ENCODE results near the gene SDHAF2.
"Not testable (repeated sequence)": the region's sequence is repeated elsewhere in the genome, so short reads cannot be mapped to it uniquely, and the experiment has no call there.

The SDHAF2 gene

GRCh38 chr11:61477126-61477525 lies 47.2 kb downstream of the SDHAF2 start:
- DNase-seq, result no peak

- peak; percentile 85 for DNase-seq
Measured at GRCh38 chr11:61477727-61478148, 47.8 kb downstream of the SDHAF2 start.

- DNase-seq, result not testable (repeated sequence)
Measured at GRCh38 chr11:61479360-61480058, 49.6 kb downstream of the SDHAF2 start.

- DNase-seq, result no peak
Measured at GRCh38 chr11:61480261-61480993, 50.5 kb downstream of the SDHAF2 start.

- DNase-seq, result peak; percentile 90
Measured at GRCh38 chr11:61480994-61481335, 51.0 kb downstream of the SDHAF2 start.

GRCh38 chr11:61481806-61482205 lies 51.9 kb downstream of the SDHAF2 start:
- DNase-seq, result no peak

GRCh38 chr11:61482513-61482912 lies 52.6 kb downstream of the SDHAF2 start:
- peak; percentile 73 for DNase-seq

- no peak for DNase-seq
Measured at GRCh38 chr11:61484541-61484940, 54.6 kb downstream of the SDHAF2 start.

- no peak for DNase-seq
Measured at GRCh38 chr11:61485080-61485479, 55.2 kb downstream of the SDHAF2 start.

- no peak for DNase-seq
Measured at GRCh38 chr11:61486011-61486620, 56.2 kb downstream of the SDHAF2 start.

- no peak for DNase-seq
Measured at GRCh38 chr11:61486779-61487178, 56.9 kb downstream of the SDHAF2 start.

GRCh38 chr11:61487342-61488025 lies 57.6 kb downstream of the SDHAF2 start:
- no peak for DNase-seq

- peak; percentile 90 for DNase-seq
Measured at GRCh38 chr11:61488651-61489291, 58.8 kb downstream of the SDHAF2 start.

GRCh38 chr11:61489833-61490721 lies 60.2 kb downstream of the SDHAF2 start:
- peak; percentile 64 for DNase-seq

- DNase-seq, result no peak
Measured at GRCh38 chr11:61491736-61492395, 61.9 kb downstream of the SDHAF2 start.

- no peak for DNase-seq
Measured at GRCh38 chr11:61494381-61494961, 64.5 kb downstream of the SDHAF2 start.

- peak; percentile 74 for DNase-seq
Measured at GRCh38 chr11:61495801-61496601, 66.1 kb downstream of the SDHAF2 start.
